HG03521 (cell line): ENCODE measurements around the gene DISC1.
"Not testable (repeated sequence)": the region's sequence is repeated elsewhere in the genome, so short reads cannot be mapped to it uniquely, and the experiment has no call there.

Source experiments
- ATAC-seq: cut with Tn5 transposase; IDR thresholded peaks from one replicate; pipeline ENCODE4 v1.9.1; 2021; ENCODE audit warnings: mild to moderate bottlenecking, moderate library complexity; ENCODE audit not compliant: unreplicated experiment

Gene DISC1

GRCh38 chr1:231634323-231635013 is 7.9 kb downstream of the DISC1 start:
- no peak for ATAC-seq

GRCh38 chr1:231636157-231636556 is 9.6 kb downstream of the DISC1 start:
- ATAC-seq = no peak

- not testable (repeated sequence) for ATAC-seq
These were observed 10.3 kb downstream of the DISC1 start for GRCh38 chr1:231636922-231637321.

- no peak for ATAC-seq
These were observed 12.1 kb downstream of the DISC1 start for GRCh38 chr1:231638647-231639046.

- no peak for ATAC-seq
These were observed 13.2 kb downstream of the DISC1 start for GRCh38 chr1:231639819-231640218.

GRCh38 chr1:231641444-231641843 is 14.9 kb downstream of the DISC1 start:
- not testable (repeated sequence) for ATAC-seq

GRCh38 chr1:231642061-231642460 is 15.5 kb downstream of the DISC1 start:
- ATAC-seq = not testable (repeated sequence)

GRCh38 chr1:231642618-231643017 is 16.0 kb downstream of the DISC1 start:
- ATAC-seq = no peak

- no peak for ATAC-seq
These were observed 16.7 kb downstream of the DISC1 start for GRCh38 chr1:231643071-231643934.

GRCh38 chr1:231643935-231644237 is 17.3 kb downstream of the DISC1 start:
- ATAC-seq = no peak

GRCh38 chr1:231645634-231646033 is 19.0 kb downstream of the DISC1 start:
- not testable (repeated sequence) for ATAC-seq

- not testable (repeated sequence) for ATAC-seq
These were observed 19.6 kb downstream of the DISC1 start for GRCh38 chr1:231646165-231646564.

GRCh38 chr1:231651621-231652260 is 25.2 kb downstream of the DISC1 start:
- ATAC-seq = not testable (repeated sequence)

- no peak for ATAC-seq
These were observed 27.0 kb downstream of the DISC1 start for GRCh38 chr1:231653632-231654031.

- no peak for ATAC-seq
These were observed 30.2 kb downstream of the DISC1 start for GRCh38 chr1:231656741-231657140.

- not testable (repeated sequence) for ATAC-seq
These were observed 31.6 kb downstream of the DISC1 start for GRCh38 chr1:231658223-231658622.

GRCh38 chr1:231660198-231660597 is 33.6 kb downstream of the DISC1 start:
- no peak for ATAC-seq

GRCh38 chr1:231663211-231663792 is 36.7 kb downstream of the DISC1 start:
- ATAC-seq = no peak

GRCh38 chr1:231665101-231665500 is 38.5 kb downstream of the DISC1 start:
- ATAC-seq = no peak

- no peak for ATAC-seq
These were observed 39.1 kb downstream of the DISC1 start for GRCh38 chr1:231665726-231666125.

- ATAC-seq = no peak
These were observed 39.8 kb downstream of the DISC1 start for GRCh38 chr1:231666220-231666936.
